Neural cell (in vitro differentiated cells): Measurements from ENCODE around the gene SAMD10. TPM values are rescaled to one million over a fixed set of nuclear protein-coding genes. Genes with fewer than 3 reads are reported as not detected.

Source experiments
- H2AFZ ChIP-seq: fragments of 200-600, 300-800 bp; sonication (generic), shearing (Covaris generic); 2 replicates; pipeline ENCODE4 v1.6.0; 2014; ENCODE audit warnings: low read depth, mild to moderate bottlenecking, antibody characterized with exemption, low read length, moderate library complexity
- H3F3A ChIP-seq: fragments of 200-600 bp; shearing (Covaris generic); 2 replicates; pipeline ENCODE4 v1.6.1; 2016; ENCODE audit warnings: mild to moderate bottlenecking, moderate library complexity, mixed read lengths, antibody characterized with exemption, low read length; ENCODE audit not compliant: insufficient read depth, poor library complexity, severe bottlenecking
- H3K27ac ChIP-seq: fragments of 200-600, 300-800 bp; sonication (generic), shearing (Covaris generic); 2 replicates; pipeline ENCODE4 v1.5.1; 2014; ENCODE audit warnings: mild to moderate bottlenecking, low read length, moderate library complexity
- H3K27me3 ChIP-seq: fragments of 300-800, 200-600 bp; sonication (generic), shearing (Covaris generic); 2 replicates; pipeline ENCODE4 v1.6.0; 2014; ENCODE audit warnings: mild to moderate bottlenecking, low read depth, low read length, moderate library complexity; ENCODE audit not compliant: insufficient read depth
- H3K36me3 ChIP-seq: fragments of 300-800, 200-600 bp; sonication (generic), shearing (Covaris generic); 2 replicates; pipeline ENCODE4 v1.5.1; 2014; ENCODE audit warnings: mild to moderate bottlenecking, antibody characterized with exemption, low read length, moderate library complexity; ENCODE audit not compliant: insufficient read depth
- H3K4me2 ChIP-seq: fragments of 300-800, 200-600 bp; sonication (generic), shearing (Covaris generic); 2 replicates; pipeline ENCODE4 v1.6.0; 2014; ENCODE audit warnings: mild to moderate bottlenecking, low read length
- H3K4me3 ChIP-seq: fragments of 300-800, 200-600 bp; sonication (generic), shearing (Covaris generic); 2 replicates; pipeline ENCODE4 v1.5.1; 2014; ENCODE audit warnings: mild to moderate bottlenecking, low read length, moderate library complexity
- H3K79me2 ChIP-seq: fragments of 200-600 bp; shearing (Covaris generic); replicated peaks from 2 replicates; pipeline ENCODE4 v1.6.0; 2014; ENCODE audit warnings: mild to moderate bottlenecking, low read length, moderate library complexity; ENCODE audit not compliant: insufficient read depth
- H3K9ac ChIP-seq: fragments of 300-800, 200-600 bp; sonication (generic), shearing (Covaris generic); 2 replicates; pipeline ENCODE4 v1.6.1; 2016; ENCODE audit warnings: mild to moderate bottlenecking, low read length, mixed read lengths
- H3K9me2 ChIP-seq: fragments of 200-600 bp; shearing (Covaris generic); 2 replicates; pipeline ENCODE4 v1.6.1; 2016; ENCODE audit warnings: mild to moderate bottlenecking, low read length, mixed read lengths; ENCODE audit not compliant: insufficient read depth
- H3K9me3 ChIP-seq: fragments of 200-600, 300-800 bp; sonication (generic), shearing (Covaris generic); 2 replicates; pipeline ENCODE4 v1.6.1; 2016; ENCODE audit warnings: mild to moderate bottlenecking, mixed run types, low read length, moderate library complexity, mixed read lengths
- H4K20me1 ChIP-seq: fragments of 200-600 bp; shearing (Covaris generic); 2 replicates; pipeline ENCODE4 v1.6.1; 2016; ENCODE audit warnings: mild to moderate bottlenecking, mixed run types; ENCODE audit not compliant: insufficient read depth
- EP300 ChIP-seq: fragments of 450-650 bp; conservative IDR thresholded peaks from 2 replicates; pipeline ENCODE4 v1.6.1; 2014; ENCODE audit warnings: antibody characterized with exemption, mild to moderate bottlenecking, moderate library complexity; ENCODE audit not compliant: poor library complexity, severe bottlenecking
- EZH2 ChIP-seq: fragments of 200-600, 300-800 bp; shearing (Covaris generic), sonication (generic); IDR thresholded peaks from 2 replicates; pipeline ENCODE4 v1.6.1; 2014; ENCODE audit warnings: antibody characterized with exemption, low read length, borderline replicate concordance, mild to moderate bottlenecking; ENCODE audit not compliant: insufficient read depth, poor library complexity, severe bottlenecking
- MXI1 ChIP-seq: fragments of 450-650 bp; conservative IDR thresholded peaks from 2 replicates; pipeline ENCODE4 v1.6.1; 2014; ENCODE audit warnings: antibody characterized with exemption, mild to moderate bottlenecking; ENCODE audit not compliant: poor library complexity, severe bottlenecking
- POLR2AphosphoS5 ChIP-seq: IDR thresholded peaks from 2 replicates; pipeline ENCODE4 v1.6.1; 2012
- RAD21 ChIP-seq: fragments of 450-650 bp; conservative IDR thresholded peaks from 2 replicates; pipeline ENCODE4 v1.6.1; 2014; ENCODE audit warnings: antibody characterized with exemption, mild to moderate bottlenecking, moderate library complexity
- SMC3 ChIP-seq: fragments of 450-650 bp; conservative IDR thresholded peaks from 2 replicates; pipeline ENCODE4 v1.6.1; 2014; ENCODE audit warnings: antibody characterized with exemption, mild to moderate bottlenecking, moderate library complexity; ENCODE audit not compliant: poor library complexity
- TAF1 ChIP-seq: IDR thresholded peaks from 2 replicates; pipeline ENCODE4 v1.6.1; 2012; ENCODE audit warnings: low read depth
- polyA plus RNA-seq: library from polyadenylated mRNA; depleted of rRNA; stranded (reverse); fragments of >200 nt; gene quantifications from 2 replicates; pipeline ENCODE4 v1.2.3, GENCODE V29; 2014
- TF ChIP-seq, protein P1 (sequence below): fragments of 450-650 bp; IDR thresholded peaks from 2 replicates; pipeline ENCODE4 v1.5.1; 2014; ENCODE audit warnings: antibody characterized with exemption, mild to moderate bottlenecking, moderate library complexity; ENCODE audit not compliant: poor library complexity, severe bottlenecking
- TF ChIP-seq, protein P2 (sequence below): IDR thresholded peaks from 2 replicates; pipeline ENCODE4 v1.6.1; 2012; ENCODE audit warnings: borderline replicate concordance

The SAMD10 gene
- polyA plus RNA-seq, 1 donor from 2014 or later, result 23.3 TPM

DNA sequence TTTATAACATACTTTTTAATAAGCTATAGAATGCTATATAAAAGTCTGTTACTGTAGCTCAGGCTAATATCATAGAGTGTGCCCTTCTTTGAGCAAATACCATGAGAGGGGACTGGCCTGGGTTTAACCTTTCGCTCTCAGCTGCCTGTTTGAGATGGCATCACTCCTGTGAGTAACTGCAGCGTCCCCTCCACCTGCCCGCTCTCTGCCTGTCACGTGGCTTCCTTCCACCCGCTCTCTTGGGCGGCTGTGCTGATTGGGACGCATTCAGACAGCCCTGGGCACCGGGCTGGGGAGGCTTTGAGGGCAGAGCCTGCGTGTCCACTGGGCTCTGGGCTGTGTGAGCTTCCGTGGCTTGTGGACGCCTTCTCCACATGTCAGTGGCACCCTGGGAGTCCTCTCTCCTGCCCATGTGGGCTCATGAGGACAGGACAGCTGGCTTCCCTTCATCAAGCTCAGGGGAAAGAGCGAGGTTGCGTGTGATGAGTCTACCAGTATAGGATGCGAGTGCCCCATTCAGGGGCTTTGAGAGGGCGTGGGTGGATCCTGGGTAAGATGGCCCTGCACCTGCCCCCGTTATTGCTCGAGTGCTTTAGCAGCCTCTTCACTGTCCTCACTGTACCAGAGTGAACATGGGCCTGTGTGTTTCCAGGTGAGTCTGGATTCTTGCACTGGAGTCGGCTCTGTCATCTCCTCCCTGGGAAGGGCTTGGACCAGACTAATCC is 45.8 kb upstream of the SAMD10 start (continued):
- TF ChIP-seq, protein P1, sequence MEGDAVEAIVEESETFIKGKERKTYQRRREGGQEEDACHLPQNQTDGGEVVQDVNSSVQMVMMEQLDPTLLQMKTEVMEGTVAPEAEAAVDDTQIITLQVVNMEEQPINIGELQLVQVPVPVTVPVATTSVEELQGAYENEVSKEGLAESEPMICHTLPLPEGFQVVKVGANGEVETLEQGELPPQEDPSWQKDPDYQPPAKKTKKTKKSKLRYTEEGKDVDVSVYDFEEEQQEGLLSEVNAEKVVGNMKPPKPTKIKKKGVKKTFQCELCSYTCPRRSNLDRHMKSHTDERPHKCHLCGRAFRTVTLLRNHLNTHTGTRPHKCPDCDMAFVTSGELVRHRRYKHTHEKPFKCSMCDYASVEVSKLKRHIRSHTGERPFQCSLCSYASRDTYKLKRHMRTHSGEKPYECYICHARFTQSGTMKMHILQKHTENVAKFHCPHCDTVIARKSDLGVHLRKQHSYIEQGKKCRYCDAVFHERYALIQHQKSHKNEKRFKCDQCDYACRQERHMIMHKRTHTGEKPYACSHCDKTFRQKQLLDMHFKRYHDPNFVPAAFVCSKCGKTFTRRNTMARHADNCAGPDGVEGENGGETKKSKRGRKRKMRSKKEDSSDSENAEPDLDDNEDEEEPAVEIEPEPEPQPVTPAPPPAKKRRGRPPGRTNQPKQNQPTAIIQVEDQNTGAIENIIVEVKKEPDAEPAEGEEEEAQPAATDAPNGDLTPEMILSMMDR, result no peak

DNA sequence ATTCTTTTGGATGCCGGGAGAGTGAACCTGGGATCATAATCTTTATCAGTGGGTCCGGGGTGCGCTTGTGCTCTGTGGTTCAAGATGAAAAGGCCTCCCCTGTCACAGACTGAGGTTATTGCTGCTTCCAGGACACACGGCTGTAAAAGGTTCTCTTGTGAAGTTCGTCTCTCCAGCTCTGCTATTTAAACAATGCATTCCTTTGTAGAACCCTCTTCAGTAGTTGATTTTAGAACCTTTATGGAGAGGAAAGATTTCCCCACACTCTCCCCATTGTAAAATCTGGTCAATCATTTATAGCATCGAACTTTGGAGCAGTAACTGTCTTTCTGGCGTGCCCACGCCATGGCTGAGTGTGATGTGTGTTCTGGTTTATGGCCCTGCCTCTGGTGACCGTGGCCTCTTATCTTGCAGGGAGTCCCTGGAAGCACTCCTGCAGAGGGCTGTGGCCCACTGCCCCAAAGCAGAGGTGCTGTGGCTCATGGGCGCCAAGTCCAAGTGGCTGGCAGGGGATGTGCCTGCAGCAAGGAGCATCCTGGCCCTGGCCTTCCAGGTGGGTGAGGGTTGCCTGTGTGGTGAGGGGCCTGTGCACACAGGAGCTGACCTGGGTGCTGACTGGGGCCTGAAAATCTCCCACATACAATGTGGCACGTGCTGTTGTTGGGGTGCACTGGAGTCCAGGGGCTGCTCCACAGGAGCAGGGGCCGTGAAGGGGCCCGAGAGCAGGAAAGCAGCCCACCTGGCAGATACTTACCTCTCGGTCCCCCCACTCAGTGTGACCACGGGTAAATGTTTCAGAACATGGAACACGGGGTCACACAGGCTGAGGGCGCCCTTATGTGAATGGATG is 44.9 kb upstream of the SAMD10 start:
- Histone ChIP-seq H3K79me2 (no peaks in the 10 kb centered on the region), H4K20me1 (no peaks in the 10 kb centered on the region), H3K9me2 (no peaks in the 10 kb centered on the region), H3K9ac (no peak overlapping the region), H3K27me3 (no peaks in the 10 kb centered on the region), H2AFZ (no peak overlapping the region), H3K27ac (no peak overlapping the region), H3K36me3 (peaks cover 8% of the 10 kb centered on the region), H3K4me2 (no peak overlapping the region), H3K4me3 (no peak overlapping the region), H3K9me3 (no peaks in the 10 kb centered on the region), H3F3A (no peaks in the 10 kb centered on the region)
- no peak for TF ChIP-seq SMC3
- TF ChIP-seq RAD21, result no peak
- no peak for TF ChIP-seq MXI1
- TF ChIP-seq, protein P2, sequence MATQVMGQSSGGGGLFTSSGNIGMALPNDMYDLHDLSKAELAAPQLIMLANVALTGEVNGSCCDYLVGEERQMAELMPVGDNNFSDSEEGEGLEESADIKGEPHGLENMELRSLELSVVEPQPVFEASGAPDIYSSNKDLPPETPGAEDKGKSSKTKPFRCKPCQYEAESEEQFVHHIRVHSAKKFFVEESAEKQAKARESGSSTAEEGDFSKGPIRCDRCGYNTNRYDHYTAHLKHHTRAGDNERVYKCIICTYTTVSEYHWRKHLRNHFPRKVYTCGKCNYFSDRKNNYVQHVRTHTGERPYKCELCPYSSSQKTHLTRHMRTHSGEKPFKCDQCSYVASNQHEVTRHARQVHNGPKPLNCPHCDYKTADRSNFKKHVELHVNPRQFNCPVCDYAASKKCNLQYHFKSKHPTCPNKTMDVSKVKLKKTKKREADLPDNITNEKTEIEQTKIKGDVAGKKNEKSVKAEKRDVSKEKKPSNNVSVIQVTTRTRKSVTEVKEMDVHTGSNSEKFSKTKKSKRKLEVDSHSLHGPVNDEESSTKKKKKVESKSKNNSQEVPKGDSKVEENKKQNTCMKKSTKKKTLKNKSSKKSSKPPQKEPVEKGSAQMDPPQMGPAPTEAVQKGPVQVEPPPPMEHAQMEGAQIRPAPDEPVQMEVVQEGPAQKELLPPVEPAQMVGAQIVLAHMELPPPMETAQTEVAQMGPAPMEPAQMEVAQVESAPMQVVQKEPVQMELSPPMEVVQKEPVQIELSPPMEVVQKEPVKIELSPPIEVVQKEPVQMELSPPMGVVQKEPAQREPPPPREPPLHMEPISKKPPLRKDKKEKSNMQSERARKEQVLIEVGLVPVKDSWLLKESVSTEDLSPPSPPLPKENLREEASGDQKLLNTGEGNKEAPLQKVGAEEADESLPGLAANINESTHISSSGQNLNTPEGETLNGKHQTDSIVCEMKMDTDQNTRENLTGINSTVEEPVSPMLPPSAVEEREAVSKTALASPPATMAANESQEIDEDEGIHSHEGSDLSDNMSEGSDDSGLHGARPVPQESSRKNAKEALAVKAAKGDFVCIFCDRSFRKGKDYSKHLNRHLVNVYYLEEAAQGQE, result no peak
- no peak for TF ChIP-seq POLR2AphosphoS5
- no peak for TF ChIP-seq EZH2
- no peak for TF ChIP-seq EP300
- no peak for TF ChIP-seq TAF1
- TF ChIP-seq, protein P1, result no peak
